ENCODE data around the gene TBL3.

Gene TBL3

DNA sequence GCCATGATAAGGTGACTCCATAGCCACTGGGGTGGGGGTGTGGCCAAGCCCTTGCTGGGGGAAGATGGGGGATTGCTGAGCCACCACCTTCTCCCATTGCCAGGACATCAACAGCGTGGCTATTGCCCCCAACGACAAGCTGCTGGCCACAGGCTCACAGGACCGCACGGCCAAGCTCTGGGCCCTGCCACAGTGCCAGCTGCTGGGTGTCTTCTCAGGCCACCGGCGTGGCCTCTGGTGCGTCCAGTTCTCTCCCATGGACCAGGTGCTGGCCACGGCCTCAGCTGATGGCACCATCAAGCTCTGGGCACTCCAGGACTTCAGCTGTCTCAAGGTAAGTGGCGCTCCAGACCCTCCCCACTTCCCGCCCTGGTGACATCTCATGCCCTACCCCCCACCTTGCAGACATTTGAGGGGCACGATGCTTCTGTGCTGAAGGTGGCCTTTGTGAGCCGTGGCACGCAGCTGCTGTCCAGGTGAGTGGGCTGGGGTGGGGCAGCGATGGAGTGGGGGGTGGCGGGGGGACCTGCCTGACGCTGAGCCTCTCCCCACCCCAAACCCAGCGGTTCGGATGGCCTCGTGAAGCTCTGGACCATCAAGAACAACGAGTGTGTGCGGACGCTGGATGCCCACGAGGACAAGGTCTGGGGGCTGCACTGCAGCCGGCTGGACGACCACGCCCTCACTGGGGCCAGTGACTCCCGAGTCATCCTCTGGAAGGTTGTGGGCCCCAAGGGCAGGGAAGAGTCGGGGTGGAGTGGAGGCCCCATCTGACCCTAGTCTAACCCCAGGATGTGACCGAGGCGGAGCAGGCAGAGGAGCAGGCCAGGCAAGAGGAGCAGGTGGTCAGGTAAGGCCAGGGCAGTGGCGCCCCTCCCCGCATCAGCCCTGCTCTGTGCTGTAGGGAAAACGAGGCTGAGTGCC, 5.4 kb downstream of the TBL3 start:
- no peaks in the 10 kb centered on the region for H4K20me1 ChIP-seq (ENCODE audit: insufficient read depth, low read length, poor library complexity, severe bottlenecking)
- no peaks in the 10 kb centered on the region for H3K9me3 ChIP-seq (ENCODE audit: insufficient read depth, low read depth, low read length)
- no peaks in the 10 kb centered on the region for H3F3A ChIP-seq (ENCODE audit: low read depth)
- H2AFZ ChIP-seq (ENCODE audit: low read length), result no peak overlapping the region
- H3K9me2 ChIP-seq (replicated peaks; ENCODE audit: low read depth, low read length), result no peaks in the 10 kb centered on the region
- no peak overlapping the region for H3K9ac ChIP-seq (ENCODE audit: low read depth, low read length, poor library complexity, severe bottlenecking)
- no peaks in the 10 kb centered on the region for H3K4me1 ChIP-seq (ENCODE audit: insufficient read depth, low read length, poor library complexity, severe bottlenecking)
- peaks cover 16% of the 10 kb centered on the region; the same call in 1 of the 2 replicates for H3K79me2 ChIP-seq (ENCODE audit: insufficient read depth, low read length)
- H3K4me2 ChIP-seq (ENCODE audit: low read depth, low read length, poor library complexity, severe bottlenecking), result no peak overlapping the region
- TF ChIP-seq CTCF (conservative IDR thresholded peaks at IDR 0.05; ENCODE audit: low read length) (no peak), EZH2phosphoT487 (IDR thresholded peaks at IDR 0.05; ENCODE audit: borderline replicate concordance) (no peak)
- no peaks in the 10 kb centered on the region for H3K27me3 ChIP-seq (ENCODE audit: insufficient read depth, low read length, poor library complexity, severe bottlenecking)
- H3K4me3 ChIP-seq (ENCODE audit: low read length, poor library complexity, severe bottlenecking), result no peak overlapping the region
- no peaks in the 10 kb centered on the region for H3K36me3 ChIP-seq (ENCODE audit: insufficient read depth, low read length)

DNA sequence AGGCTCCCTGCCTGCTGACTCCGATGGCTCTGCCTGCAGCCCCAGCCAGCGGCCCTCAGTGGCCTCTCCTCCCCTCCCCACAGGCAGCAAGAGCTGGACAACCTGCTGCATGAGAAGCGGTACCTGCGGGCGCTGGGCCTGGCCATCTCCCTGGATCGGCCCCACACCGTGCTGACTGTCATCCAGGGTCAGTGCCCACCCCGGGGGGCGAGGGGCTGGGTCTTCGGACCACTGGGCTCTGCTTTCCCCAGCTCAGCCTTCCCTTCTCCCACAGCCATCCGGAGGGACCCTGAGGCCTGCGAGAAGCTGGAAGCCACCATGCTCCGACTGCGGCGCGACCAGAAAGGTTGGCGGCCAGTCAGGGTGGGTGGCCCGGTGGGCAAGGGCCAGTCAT, 6.0 kb downstream of the TBL3 start:
- Histone ChIP-seq H3F3A (ENCODE audit: low read depth) (no peaks in the 10 kb centered on the region), H3K9me3 (ENCODE audit: insufficient read depth, low read depth, low read length) (no peaks in the 10 kb centered on the region), H3K27me3 (ENCODE audit: insufficient read depth, low read length, poor library complexity, severe bottlenecking) (no peaks in the 10 kb centered on the region), H3K4me3 (ENCODE audit: low read length, poor library complexity, severe bottlenecking) (no peak overlapping the region), H3K9ac (ENCODE audit: low read depth, low read length, poor library complexity, severe bottlenecking) (no peak overlapping the region), H3K9me2 (replicated peaks; ENCODE audit: low read depth, low read length) (no peaks in the 10 kb centered on the region), H3K79me2 (ENCODE audit: insufficient read depth, low read length) (peaks cover 10% of the 10 kb centered on the region; the same call in 1 of the 2 replicates), H4K20me1 (ENCODE audit: insufficient read depth, low read length, poor library complexity, severe bottlenecking) (no peaks in the 10 kb centered on the region), H3K4me2 (ENCODE audit: low read depth, low read length, poor library complexity, severe bottlenecking) (no peak overlapping the region), H2AFZ (ENCODE audit: low read length) (no peak overlapping the region), H3K36me3 (ENCODE audit: insufficient read depth, low read length) (no peaks in the 10 kb centered on the region), H3K4me1 (ENCODE audit: insufficient read depth, low read length, poor library complexity, severe bottlenecking) (no peaks in the 10 kb centered on the region)
- no peak for TF ChIP-seq EZH2phosphoT487 (IDR thresholded peaks at IDR 0.05; ENCODE audit: borderline replicate concordance)
- no peak for TF ChIP-seq CTCF (conservative IDR thresholded peaks at IDR 0.05; ENCODE audit: low read length)

DNA sequence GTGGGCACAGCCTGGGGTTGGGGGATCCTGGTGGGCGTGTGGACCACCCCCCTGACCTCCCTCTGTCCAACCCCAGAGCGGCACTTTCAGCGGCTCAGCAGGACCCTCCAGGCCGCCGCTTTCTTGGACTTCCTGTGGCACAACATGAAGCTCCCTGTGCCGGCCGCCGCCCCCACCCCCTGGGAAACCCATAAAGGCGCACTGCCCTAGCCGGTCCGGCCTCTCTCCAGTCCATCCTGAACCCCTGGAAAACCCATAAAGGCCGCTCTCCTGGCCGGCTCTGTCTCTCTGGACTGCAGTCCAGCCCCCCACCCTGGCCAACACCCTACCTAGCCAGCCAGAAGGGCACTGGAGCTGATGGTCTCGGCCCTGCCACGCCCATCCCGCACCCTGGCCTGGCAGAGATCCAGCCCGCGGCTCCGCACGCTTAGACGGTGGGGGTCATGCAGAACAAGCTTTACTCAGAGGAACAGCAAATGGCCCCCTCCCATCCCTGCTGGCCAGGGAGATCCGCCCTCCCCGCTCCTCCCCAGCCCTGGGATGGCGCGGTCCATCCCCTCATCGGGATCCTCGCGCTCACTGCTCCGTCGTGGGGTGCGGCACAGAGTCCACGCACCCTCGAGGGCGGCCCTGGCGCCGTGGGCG, 6.7 kb downstream of the TBL3 start:
- Histone ChIP-seq H3K79me2 (ENCODE audit: insufficient read depth, low read length) (peaks cover 3% of the 10 kb centered on the region; the same call in 1 of the 2 replicates), H3K9me3 (ENCODE audit: insufficient read depth, low read depth, low read length) (no peaks in the 10 kb centered on the region), H3K4me1 (ENCODE audit: insufficient read depth, low read length, poor library complexity, severe bottlenecking) (no peaks in the 10 kb centered on the region), H3F3A (ENCODE audit: low read depth) (no peaks in the 10 kb centered on the region), H3K9ac (ENCODE audit: low read depth, low read length, poor library complexity, severe bottlenecking) (no peak overlapping the region), H4K20me1 (ENCODE audit: insufficient read depth, low read length, poor library complexity, severe bottlenecking) (no peaks in the 10 kb centered on the region), H3K4me3 (ENCODE audit: low read length, poor library complexity, severe bottlenecking) (no peak overlapping the region), H3K4me2 (ENCODE audit: low read depth, low read length, poor library complexity, severe bottlenecking) (no peak overlapping the region), H3K9me2 (replicated peaks; ENCODE audit: low read depth, low read length) (no peaks in the 10 kb centered on the region), H2AFZ (ENCODE audit: low read length) (no peak overlapping the region), H3K27me3 (ENCODE audit: insufficient read depth, low read length, poor library complexity, severe bottlenecking) (no peaks in the 10 kb centered on the region), H3K36me3 (ENCODE audit: insufficient read depth, low read length) (no peaks in the 10 kb centered on the region)
- TF ChIP-seq CTCF (conservative IDR thresholded peaks at IDR 0.05; ENCODE audit: low read length) (no peak), EZH2phosphoT487 (IDR thresholded peaks at IDR 0.05; ENCODE audit: borderline replicate concordance) (no peak)
